ENCODE measurements around the gene EYS.

- no peak for TF ChIP-seq CHCHD3 (CRISPR knock-in tag; IDR thresholded peaks at IDR 0.05)
- no peak for TF ChIP-seq GABPB1 (CRISPR knock-in tag; IDR thresholded peaks at IDR 0.05)
- TF ChIP-seq PHF8 (CRISPR knock-in tag; IDR thresholded peaks at IDR 0.05), result no peak
- no peak for TF ChIP-seq MXI1 (IDR thresholded peaks at IDR 0.05; ENCODE audit: borderline replicate concordance, low read depth, low read length)
- no peak for TF ChIP-seq CEBPG (CRISPR knock-in tag; IDR thresholded peaks at IDR 0.05)
- TF ChIP-seq CTCF (CRISPR knock-in tag; IDR thresholded peaks at IDR 0.05), result peak; percentile 55
- no peak for TF ChIP-seq TAF15 (IDR thresholded peaks at IDR 0.05; ENCODE audit: low read depth, low read length, poor library complexity, severe bottlenecking)
- TF ChIP-seq RARA (CRISPR knock-in tag; IDR thresholded peaks at IDR 0.05), result no peak
- no peak for TF ChIP-seq PHF21A (CRISPR knock-in tag; IDR thresholded peaks at IDR 0.05)
- no peak for TF ChIP-seq POLR2AphosphoS5 (IDR thresholded peaks at IDR 0.05; ENCODE audit: low read depth, low read length)
Observed at GRCh38 chr6:63816982-63817436, 1890.0 kb downstream of the EYS start.

Data from HepG2 (cell line).